Eye (tissue), 1 donor: Measurements from ENCODE around the gene ASB6.
A peak's percentile ranks its signal among the peaks of the same experiment; 100 is the strongest.
"Not testable (repeated sequence)": the region's sequence is repeated elsewhere in the genome, so short reads cannot be mapped to it uniquely, and the experiment has no call there.

ENCODE experiments used
- DNase-seq: peaks from one replicate; pipeline ENCODE4 v3.0.0-alpha.2; 2015

The ASB6 gene

GRCh38 chr9:129666575-129666974 is 24.6 kb upstream of the ASB6 start:
- DNase-seq = peak; percentile 18

GRCh38 chr9:129665814-129666520 is 24.0 kb upstream of the ASB6 start:
- peak; percentile 20 for DNase-seq

GRCh38 chr9:129665389-129665775 is 23.4 kb upstream of the ASB6 start, which contains the start of gene PRRX2:
TSS of gene PRRX2 (plus strand) at chr9:129665647. CDS start at chr9:129665868, 221 bp downstream.
- peak; percentile 81 for DNase-seq

GRCh38 chr9:129664746-129665388 is 22.9 kb upstream of the ASB6 start:
- DNase-seq = peak; percentile 61

- not testable (repeated sequence) for DNase-seq
Measured at GRCh38 chr9:129662239-129662638, 20.3 kb upstream of the ASB6 start.

- DNase-seq = no peak
Measured at GRCh38 chr9:129661029-129661428, 19.1 kb upstream of the ASB6 start.

GRCh38 chr9:129656795-129657390 is 14.9 kb upstream of the ASB6 start:
- DNase-seq = no peak

- no peak for DNase-seq
Measured at GRCh38 chr9:129655696-129656095, 13.7 kb upstream of the ASB6 start.

- no peak for DNase-seq
Measured at GRCh38 chr9:129655154-129655553, 13.2 kb upstream of the ASB6 start.

GRCh38 chr9:129654554-129655040 is 12.6 kb upstream of the ASB6 start:
- no peak for DNase-seq

GRCh38 chr9:129653823-129654553 is 12.0 kb upstream of the ASB6 start:
- DNase-seq = peak; percentile 36

GRCh38 chr9:129650680-129651235 is 8.8 kb upstream of the ASB6 start:
- no peak for DNase-seq

GRCh38 chr9:129649726-129650679 is 8.1 kb upstream of the ASB6 start:
- peak; percentile 82 for DNase-seq

GRCh38 chr9:129648764-129649115 is 6.8 kb upstream of the ASB6 start:
- DNase-seq = no peak

- DNase-seq = peak; percentile 41
Measured at GRCh38 chr9:129648092-129648763, 6.3 kb upstream of the ASB6 start.

- no peak for DNase-seq
Measured at GRCh38 chr9:129647635-129648034, 5.7 kb upstream of the ASB6 start.

GRCh38 chr9:129646654-129647053 is 4.7 kb upstream of the ASB6 start:
- DNase-seq = no peak

GRCh38 chr9:129646252-129646651 is 4.3 kb upstream of the ASB6 start:
- DNase-seq = no peak

- DNase-seq = no peak
Measured at GRCh38 chr9:129644902-129645301, 3.0 kb upstream of the ASB6 start.

GRCh38 chr9:129644365-129644764 is 2.4 kb upstream of the ASB6 start:
- DNase-seq = no peak

GRCh38 chr9:129643706-129644105 is 1.8 kb upstream of the ASB6 start:
- no peak for DNase-seq
